K562 (cell line): ENCODE data around the gene TAS1R3. TPM values are rescaled to one million over a fixed set of nuclear protein-coding genes. Genes with fewer than 3 reads are reported as not detected.

Experiments used
- ATAC-seq: fragments of 200-7000 bp; cut with Tn5 transposase; 3 replicates; pipeline ENCODE4 v1.9.1; 2020; ENCODE audit warnings: moderate library complexity
- BruUV-seq: library from RNA; stranded (reverse); fragments of 400-500 nt; replicated peaks from 2 replicates; lab custom pipeline; 2021; lab: Mats Ljungman, UMichigan
- CTCF ChIA-PET: fragments of 300-600 bp; formaldehyde crosslinking; extraction: SDS; loops from one replicate; lab custom pipeline; 2021; ENCODE audit warnings: low intra/inter-chr PET ratio; lab: Yijun Ruan, JAX
- POLR2A ChIA-PET: fragments of 300-600, 350-650 bp; sonication (Branson Sonifier 250); formaldehyde crosslinking; extraction: SDS; loops from one replicate; lab custom pipeline; 2021; ENCODE audit warnings: antibody characterized with exemption, inconsistent platforms; lab: Yijun Ruan, JAX
- DNase-seq, 4 experiments: peaks; one replicate each; pipeline versions ENCODE4 v3.0.0 to v3.0.0-alpha.2; 2011 to 2018; ENCODE audit warnings: low spot score in 3 of 4, mixed read lengths in 3 of 4; ENCODE audit errors: extremely low read depth in 1 of 4
- FAIRE-seq: peaks from 2 replicates; lab custom pipeline; 2011; peaks lifted over from hg19 to GRCh38; lab: Jason Lieb, UNC
- H2AFZ ChIP-seq: 2 replicates; pipeline ENCODE4 v1.6.0; 2011; ENCODE audit warnings: low read depth, low read length, control low read depth, inconsistent platforms
- H3K27ac ChIP-seq: fragments of 200-600 bp; 3 replicates; pipeline ENCODE4 v1.8.0; 2011; ENCODE audit warnings: low read depth, mild to moderate bottlenecking, control low read depth, inconsistent platforms, low read length, moderate library complexity, mixed read lengths; ENCODE audit errors: extremely low read depth
- H3K27me3 ChIP-seq, 2 experiments: fragments of 300-600 bp in 1 of 2; 2 replicates in 1 of 2; 3 replicates in 1 of 2; pipeline versions ENCODE4 v1.6.0 to v1.8.0; 2011; ENCODE audit warnings: inconsistent platforms in 2 of 2, low read length in 2 of 2, mild to moderate bottlenecking in 1 of 2, mixed read lengths in 1 of 2, moderate library complexity in 1 of 2; ENCODE audit not compliant: control insufficient read depth in 2 of 2, insufficient read depth in 2 of 2
- H3K36me3 ChIP-seq: fragments of 300-600 bp; 3 replicates; pipeline ENCODE4 v1.8.0; 2011; ENCODE audit warnings: mild to moderate bottlenecking, low read length, inconsistent platforms; ENCODE audit not compliant: control insufficient read depth, insufficient read depth
- H3K4me1 ChIP-seq, 2 experiments: fragments of 200-600 bp in 1 of 2; replicated peaks in 1 of 2; 2 replicates in 1 of 2; 3 replicates in 1 of 2; pipeline versions ENCODE4 v1.5.1 to v1.8.0; 2011; ENCODE audit warnings: inconsistent platforms in 2 of 2, low read length in 2 of 2, mild to moderate bottlenecking in 1 of 2, mixed read lengths in 1 of 2, moderate library complexity in 1 of 2; ENCODE audit not compliant: control insufficient read depth in 2 of 2, insufficient read depth in 2 of 2
- H3K4me2 ChIP-seq: 2 replicates; pipeline ENCODE4 v1.6.1; 2011; ENCODE audit warnings: low read length, control low read depth, inconsistent platforms, mixed read lengths; ENCODE audit not compliant: insufficient read depth
- H3K4me3 ChIP-seq: fragments of 200-600 bp; sonication (generic), shearing (Covaris generic); 2 replicates; pipeline ENCODE4 v1.5.1; 2016; ENCODE audit warnings: control low read depth, inconsistent platforms
- H3K79me2 ChIP-seq: fragments of 200-600 bp; 3 replicates; pipeline ENCODE4 v1.8.0; 2011; ENCODE audit warnings: low read length, inconsistent platforms; ENCODE audit not compliant: control insufficient read depth, insufficient read depth
- H3K9ac ChIP-seq, 2 experiments: 2 replicates each; pipeline versions ENCODE4 v1.6.0 to v1.6.1; 2011; ENCODE audit warnings: low read depth in 2 of 2, low read length in 2 of 2, control low read depth in 1 of 2, inconsistent platforms in 1 of 2, mild to moderate bottlenecking in 1 of 2, mixed read lengths in 1 of 2; ENCODE audit not compliant: insufficient read depth in 1 of 2
- H3K9me1 ChIP-seq: one replicate; pipeline ENCODE4 v1.6.0; 2011; ENCODE audit warnings: inconsistent platforms, mild to moderate bottlenecking, low read length, moderate library complexity; ENCODE audit not compliant: control insufficient read depth, insufficient read depth
- H3K9me3 ChIP-seq: replicated peaks from 2 replicates; pipeline ENCODE4 v1.5.1; 2011; ENCODE audit warnings: low read depth, low read length, inconsistent platforms; ENCODE audit not compliant: control insufficient read depth, insufficient read depth
- H4K20me1 ChIP-seq: replicated peaks from 2 replicates; pipeline ENCODE4 v1.6.1; 2011; ENCODE audit warnings: low read length, inconsistent platforms, mixed read lengths; ENCODE audit not compliant: control insufficient read depth, insufficient read depth
- C11orf30 ChIP-seq: fragments of 450-650 bp; IDR thresholded peaks from 2 replicates; pipeline ENCODE4 v1.6.1; 2016; ENCODE audit warnings: low read depth, mild to moderate bottlenecking
- EGR1 ChIP-seq: fragments of 450-650 bp; conservative IDR thresholded peaks from 2 replicates; pipeline ENCODE4 v1.6.1; 2017; ENCODE audit warnings: mild to moderate bottlenecking
- EP400 ChIP-seq: fragments of 450-650 bp; IDR thresholded peaks from 2 replicates; pipeline ENCODE4 v1.6.1; 2017; ENCODE audit warnings: antibody characterized with exemption, mild to moderate bottlenecking, moderate library complexity
- FOSL1 ChIP-seq: fragments of 200-800 bp; sonication (Bioruptor generic); conservative IDR thresholded peaks from 2 replicates; pipeline ENCODE4 v1.6.1; 2016; ENCODE audit warnings: missing genetic modification characterization, missing compliant biosample characterization
- KLF16 ChIP-seq: IDR thresholded peaks from 2 replicates; pipeline ENCODE4 v1.6.1; 2016; ENCODE audit warnings: antibody characterized with exemption
- MAX ChIP-seq: sonication (generic); formaldehyde crosslinking; IDR thresholded peaks from 2 replicates; pipeline ENCODE4 v1.9.0; 2022; ENCODE audit warnings: mild to moderate bottlenecking, missing genetic modification reagents
- MAZ ChIP-seq, 2 experiments: fragments of 450-650 bp in 1 of 2; sonication (generic) in 1 of 2; formaldehyde crosslinking; IDR thresholded peaks in 1 of 2; conservative IDR thresholded peaks in 1 of 2; 2 replicates each; pipeline versions ENCODE4 v1.4.0 to v1.5.0; 2020; ENCODE audit warnings: mild to moderate bottlenecking in 1 of 2, missing genetic modification reagents in 1 of 2
- MNT ChIP-seq, 2 experiments: fragments of 450-650 bp; conservative IDR thresholded peaks; 2 replicates each; pipeline ENCODE4 v1.6.1; 2017; ENCODE audit warnings: mild to moderate bottlenecking in 2 of 2, moderate library complexity in 2 of 2
- MXD1 ChIP-seq: fragments of 250-450 bp; sonication (Bioruptor Pico); IDR thresholded peaks from 2 replicates; pipeline ENCODE4 v1.8.0; 2021; ENCODE audit warnings: borderline replicate concordance, mild to moderate bottlenecking, moderate library complexity; ENCODE audit not compliant: poor library complexity, severe bottlenecking
- MYC ChIP-seq, 2 experiments: fragments of 250-450 bp in 1 of 2; sonication (Bioruptor Pico) in 1 of 2; IDR thresholded peaks; 2 replicates each; pipeline versions ENCODE4 v1.5.1 to v1.6.1; 2012 to 2021; ENCODE audit warnings: low read depth in 2 of 2, borderline replicate concordance in 1 of 2, improper control_type of control experiment in 1 of 2, low read length in 1 of 2, mild to moderate bottlenecking in 1 of 2, moderate library complexity in 1 of 2
- POLR2AphosphoS2 ChIP-seq: IDR thresholded peaks from 2 replicates; pipeline ENCODE4 v1.6.1; 2012; ENCODE audit warnings: low read length, improper control_type of control experiment
- SIN3A ChIP-seq, 2 experiments: fragments of 150-350 bp in 1 of 2; IDR thresholded peaks; 2 replicates each; pipeline ENCODE4 v1.6.1; 2011 to 2016; ENCODE audit warnings: borderline replicate concordance in 2 of 2, low read depth in 2 of 2, low read length in 2 of 2, mild to moderate bottlenecking in 2 of 2, moderate library complexity in 2 of 2; ENCODE audit not compliant: control insufficient read depth in 1 of 2
- VEZF1 ChIP-seq: fragments of 200-800 bp; sonication (Bioruptor generic); IDR thresholded peaks from 2 replicates; pipeline ENCODE4 v1.6.1; 2017; ENCODE audit warnings: missing genetic modification characterization, missing compliant biosample characterization
- YY1 ChIP-seq, 3 experiments: IDR thresholded peaks; 2 replicates each; pipeline ENCODE4 v1.6.1; 2011; ENCODE audit warnings: low read length in 2 of 3, mild to moderate bottlenecking in 2 of 3, moderate library complexity in 2 of 3, borderline replicate concordance in 1 of 3, control low read depth in 1 of 3, low read depth in 1 of 3; ENCODE audit not compliant: insufficient read depth in 3 of 3, insufficient replicate concordance in 2 of 3, control insufficient read depth in 1 of 3, insufficient read length in 1 of 3; ENCODE audit errors: extremely low read depth in 1 of 3
- ZKSCAN1 ChIP-seq: fragments of 150-350 bp; IDR thresholded peaks from 2 replicates; pipeline ENCODE4 v1.6.1; 2016; ENCODE audit warnings: low read depth, low read length
- ZSCAN29 ChIP-seq: fragments of 450-650 bp; IDR thresholded peaks from 2 replicates; pipeline ENCODE4 v1.6.1; 2017
- WGBS: fragments of 100-300 bp; shearing (Covaris generic); methylation state at CpG from one replicate; pipeline ENCODE4 v1.1.6; 2016; ENCODE audit warnings: low coverage, mixed read lengths; ENCODE audit not compliant: insufficient coverage; ENCODE audit errors: missing lambda C conversion rate; 5-methylcytosine and 5-hydroxymethylcytosine counted together
- in situ Hi-C: fragments of 300-500 bp; cut with MboI; formaldehyde crosslinking; loops from 4 replicates; pipeline ENCODE4 v1.15.0; 2018; ENCODE audit warnings: inconsistent platforms, mixed read lengths
- intact Hi-C: fragments of 100-400 bp; cut with micrococcal nuclease; formaldehyde crosslinking; loops from 2 replicates; pipeline ENCODE4 v1.14.2; 2022
- polyA plus RNA-seq, 8 experiments: library from polyadenylated mRNA; depleted of rRNA in 4 of 8; stranded (reverse) in 5 of 8; unstranded in 3 of 8; fragments of >200 nt; fragmentation: Nextera tagmentation in 2 of 8; fragmentation: Illumina TruSeq in 1 of 8; extraction: Ambion mirVana in 2 of 8; extraction: Trizol in 1 of 8; gene quantifications; 2 replicates each; pipeline versions ENCODE4 v1.2.1 to v1.2.3, GENCODE V29; 2011 to 2014; ENCODE audit warnings: inconsistent platforms in 1 of 8, missing spikeins in 1 of 8
- total RNA-seq, 7 experiments: library from RNA; depleted of rRNA in 6 of 7; stranded (reverse); fragments of >200 nt in 6 of 7; fragmentation: Illumina TruSeq in 2 of 7; extraction: Trizol in 2 of 7; gene quantifications; 2 replicates each; pipeline versions ENCODE4 v1.2.1 to v1.2.3, GENCODE V29; 2011 to 2021; ENCODE audit warnings: low replicate concordance in 1 of 7

TAS1R3 gene
- total and polyA plus RNA-seq, 9 of the 15 experiments (the other 6 are each of a cell fraction or from before 2014, with no cell fraction given): 0.07 to 0.13 TPM; not detected in 7

- no peak overlapping the region for H2AFZ ChIP-seq
- CTCF ChIA-PET: no interaction called here
- H3K79me2 ChIP-seq: peaks cover 36% of the 10 kb centered on the region
- peak overlapping the region; percentile 13 to 84; a peak in 2 of 4 replicates for H3K9ac ChIP-seq
- H4K20me1 ChIP-seq: peaks cover 28% of the 10 kb centered on the region
- H3K27ac ChIP-seq: peak overlapping the region; percentile 64
- POLR2A ChIA-PET: interaction anchor here (0.6 to 1.3 kb wide), 4 partner anchors 8 to 37 kb away, joined by 3 to 5 read pairs (median 3); no protein-coding TSS in a partner anchor
- intact Hi-C loops (no loop called here), in situ Hi-C loops (no loop called here)
- H3K9me3 ChIP-seq: no peaks in the 10 kb centered on the region
- H3K4me3 ChIP-seq: no peak overlapping the region
- H3K36me3 ChIP-seq: peaks cover 89% of the 10 kb centered on the region
- H3K27me3 ChIP-seq: no peaks in the 10 kb centered on the region
- H3K4me2 ChIP-seq: no peak overlapping the region; the same call in 1 of the 2 replicates
- WGBS: 39% methylated on average over 8 of the region's 26 CpGs
- ATAC-seq (peak; percentile 62), DNase-seq (peak; percentile 75 to 79 (median 78)), FAIRE-seq (peak; percentile 66)
- peaks cover 13% of the 10 kb centered on the region for H3K9me1 ChIP-seq
- no TSS peak for BruUV-seq
- peaks cover 27 to 88% of the 10 kb centered on the region in 2 experiments for H3K4me1 ChIP-seq
- TF ChIP-seq SIN3A (IDR thresholded peaks at IDR 0.05; ENCODE audit: borderline replicate concordance in 2 of 2, control insufficient read depth in 1 of 2, low read depth in 2 of 2, low read length in 2 of 2) (0 out of 4 replicates have a peak, but pooled peaks of 1 of the 2 experiments have one; percentile 17), MAZ (CRISPR knock-in tag; conservative IDR thresholded peaks at IDR 0.05 in 1 of 2, IDR thresholded peaks at IDR 0.05 in 1 of 2) (0 out of 4 replicates have a peak, but pooled peaks of 1 of the 2 experiments have one; percentile 2), MAX (CRISPR knock-in tag) (0 out of 2 replicates have a peak, but pooled peaks have one; percentile 27), EGR1 (peak; percentile 45), EP400 (peak; percentile 28; the same call in 1 of the 2 replicates), MXD1 (no peak), FOSL1 (tag) (no peak), POLR2AphosphoS2 (peak; percentile 26; the same call in 1 of the 2 replicates), MYC (IDR thresholded peaks at IDR 0.05; ENCODE audit: low read depth, low read length) (peak; percentile 55), MYC (CRISPR knock-in tag; IDR thresholded peaks at IDR 0.05; ENCODE audit: borderline replicate concordance, low read depth) (no peak), VEZF1 (CRISPR knock-in tag) (peak; percentile 79), ZKSCAN1 (peak; percentile 69; the same call in 1 of the 2 replicates), C11orf30 (no peak), ZSCAN29 (peak; percentile 72; the same call in 1 of the 2 replicates), KLF16 (no peak), YY1 (IDR thresholded peaks at IDR 0.05; ENCODE audit: borderline replicate concordance in 1 of 3, control insufficient read depth in 1 of 3, extremely low read depth in 1 of 3, insufficient read depth in 3 of 3, insufficient read length in 1 of 3, insufficient replicate concordance in 2 of 3, low read depth in 1 of 3, low read length in 2 of 3) (peak in 1 of 3 experiments; percentile 81), MNT (conservative IDR thresholded peaks at IDR 0.05) (0 out of 4 replicates have a peak, but pooled peaks of 1 of the 2 experiments have one; percentile 35)
Measured at GRCh38 chr1:1315435-1315954, 15.6 kb upstream of the TAS1R3 start.
